Uterus (tissue), 2 donors: ENCODE measurements around the gene ATP10A.

Experiments
- POLR2A ChIP-seq, 2 donors: fragments of 450-650 bp; IDR thresholded peaks; one replicate each; pipeline ENCODE4 v1.6.1; 2016; ENCODE audit warnings: antibody characterized with exemption in 2 of 2, mild to moderate bottlenecking in 1 of 2, moderate library complexity in 1 of 2
- TF ChIP-seq, protein P1 (sequence below), 4 experiments: fragments of 200-600 bp in 2 of 4; fragments of 450-650 bp in 2 of 4; sonication (generic) in 2 of 4; IDR thresholded peaks; one replicate each; pipeline ENCODE4 v1.5.1; 2016 to 2019; ENCODE audit warnings: antibody characterized with exemption in 4 of 4, mild to moderate bottlenecking in 2 of 4, moderate library complexity in 1 of 4

GRCh38 chr15:25711164-25711563 is 152.0 kb downstream of the ATP10A start:
- TF ChIP-seq, protein P1, sequence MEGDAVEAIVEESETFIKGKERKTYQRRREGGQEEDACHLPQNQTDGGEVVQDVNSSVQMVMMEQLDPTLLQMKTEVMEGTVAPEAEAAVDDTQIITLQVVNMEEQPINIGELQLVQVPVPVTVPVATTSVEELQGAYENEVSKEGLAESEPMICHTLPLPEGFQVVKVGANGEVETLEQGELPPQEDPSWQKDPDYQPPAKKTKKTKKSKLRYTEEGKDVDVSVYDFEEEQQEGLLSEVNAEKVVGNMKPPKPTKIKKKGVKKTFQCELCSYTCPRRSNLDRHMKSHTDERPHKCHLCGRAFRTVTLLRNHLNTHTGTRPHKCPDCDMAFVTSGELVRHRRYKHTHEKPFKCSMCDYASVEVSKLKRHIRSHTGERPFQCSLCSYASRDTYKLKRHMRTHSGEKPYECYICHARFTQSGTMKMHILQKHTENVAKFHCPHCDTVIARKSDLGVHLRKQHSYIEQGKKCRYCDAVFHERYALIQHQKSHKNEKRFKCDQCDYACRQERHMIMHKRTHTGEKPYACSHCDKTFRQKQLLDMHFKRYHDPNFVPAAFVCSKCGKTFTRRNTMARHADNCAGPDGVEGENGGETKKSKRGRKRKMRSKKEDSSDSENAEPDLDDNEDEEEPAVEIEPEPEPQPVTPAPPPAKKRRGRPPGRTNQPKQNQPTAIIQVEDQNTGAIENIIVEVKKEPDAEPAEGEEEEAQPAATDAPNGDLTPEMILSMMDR (IDR thresholded peaks at IDR 0.05) = no peak
- no peak for TF ChIP-seq POLR2A (IDR thresholded peaks at IDR 0.05)
